Measurements from ENCODE around the gene CUX1. TPM values are rescaled to one million over a fixed set of nuclear protein-coding genes. Genes with fewer than 3 reads are reported as not detected.

Gene CUX1
- total and polyA plus RNA-seq, 2 of the 13 experiments (the other 11 are each of a cell fraction or from before 2014, with no cell fraction given) = 13.7 to 14.9 TPM

- TF ChIP-seq, protein P1, sequence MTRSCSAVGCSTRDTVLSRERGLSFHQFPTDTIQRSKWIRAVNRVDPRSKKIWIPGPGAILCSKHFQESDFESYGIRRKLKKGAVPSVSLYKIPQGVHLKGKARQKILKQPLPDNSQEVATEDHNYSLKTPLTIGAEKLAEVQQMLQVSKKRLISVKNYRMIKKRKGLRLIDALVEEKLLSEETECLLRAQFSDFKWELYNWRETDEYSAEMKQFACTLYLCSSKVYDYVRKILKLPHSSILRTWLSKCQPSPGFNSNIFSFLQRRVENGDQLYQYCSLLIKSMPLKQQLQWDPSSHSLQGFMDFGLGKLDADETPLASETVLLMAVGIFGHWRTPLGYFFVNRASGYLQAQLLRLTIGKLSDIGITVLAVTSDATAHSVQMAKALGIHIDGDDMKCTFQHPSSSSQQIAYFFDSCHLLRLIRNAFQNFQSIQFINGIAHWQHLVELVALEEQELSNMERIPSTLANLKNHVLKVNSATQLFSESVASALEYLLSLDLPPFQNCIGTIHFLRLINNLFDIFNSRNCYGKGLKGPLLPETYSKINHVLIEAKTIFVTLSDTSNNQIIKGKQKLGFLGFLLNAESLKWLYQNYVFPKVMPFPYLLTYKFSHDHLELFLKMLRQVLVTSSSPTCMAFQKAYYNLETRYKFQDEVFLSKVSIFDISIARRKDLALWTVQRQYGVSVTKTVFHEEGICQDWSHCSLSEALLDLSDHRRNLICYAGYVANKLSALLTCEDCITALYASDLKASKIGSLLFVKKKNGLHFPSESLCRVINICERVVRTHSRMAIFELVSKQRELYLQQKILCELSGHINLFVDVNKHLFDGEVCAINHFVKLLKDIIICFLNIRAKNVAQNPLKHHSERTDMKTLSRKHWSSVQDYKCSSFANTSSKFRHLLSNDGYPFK (CRISPR knock-in tag; IDR thresholded peaks at IDR 0.05; ENCODE audit: borderline replicate concordance) = peak; percentile 41; the same call in 1 of the 2 replicates
- TF ChIP-seq ZNF101 (CRISPR knock-in tag; IDR thresholded peaks at IDR 0.05; ENCODE audit: borderline replicate concordance, low read depth) = no peak
- TF ChIP-seq RFX1 (IDR thresholded peaks at IDR 0.05) = no peak
- TF ChIP-seq KDM6A (CRISPR knock-in tag; IDR thresholded peaks at IDR 0.05; ENCODE audit: low read depth) = no peak
- no peak for TF ChIP-seq PPARG (CRISPR knock-in tag; conservative IDR thresholded peaks at IDR 0.05)
- TF ChIP-seq TBP (CRISPR knock-in tag; IDR thresholded peaks at IDR 0.05) = no peak
- no peak for TF ChIP-seq PAF1 (CRISPR knock-in tag; IDR thresholded peaks at IDR 0.05)
- no peak for TF ChIP-seq ARNT (IDR thresholded peaks at IDR 0.05)
- no peak for TF ChIP-seq ZZZ3 (CRISPR knock-in tag; IDR thresholded peaks at IDR 0.05; ENCODE audit: borderline replicate concordance)
- TF ChIP-seq ZNF879 (CRISPR knock-in tag; IDR thresholded peaks at IDR 0.05) = no peak
- no peak for TF ChIP-seq JUN (CRISPR knock-in tag; IDR thresholded peaks at IDR 0.05)
- no peak for TF ChIP-seq TOE1 (CRISPR knock-in tag; IDR thresholded peaks at IDR 0.05)
- TF ChIP-seq RELA (CRISPR knock-in tag; IDR thresholded peaks at IDR 0.05) = no peak
- TF ChIP-seq, protein P2, sequence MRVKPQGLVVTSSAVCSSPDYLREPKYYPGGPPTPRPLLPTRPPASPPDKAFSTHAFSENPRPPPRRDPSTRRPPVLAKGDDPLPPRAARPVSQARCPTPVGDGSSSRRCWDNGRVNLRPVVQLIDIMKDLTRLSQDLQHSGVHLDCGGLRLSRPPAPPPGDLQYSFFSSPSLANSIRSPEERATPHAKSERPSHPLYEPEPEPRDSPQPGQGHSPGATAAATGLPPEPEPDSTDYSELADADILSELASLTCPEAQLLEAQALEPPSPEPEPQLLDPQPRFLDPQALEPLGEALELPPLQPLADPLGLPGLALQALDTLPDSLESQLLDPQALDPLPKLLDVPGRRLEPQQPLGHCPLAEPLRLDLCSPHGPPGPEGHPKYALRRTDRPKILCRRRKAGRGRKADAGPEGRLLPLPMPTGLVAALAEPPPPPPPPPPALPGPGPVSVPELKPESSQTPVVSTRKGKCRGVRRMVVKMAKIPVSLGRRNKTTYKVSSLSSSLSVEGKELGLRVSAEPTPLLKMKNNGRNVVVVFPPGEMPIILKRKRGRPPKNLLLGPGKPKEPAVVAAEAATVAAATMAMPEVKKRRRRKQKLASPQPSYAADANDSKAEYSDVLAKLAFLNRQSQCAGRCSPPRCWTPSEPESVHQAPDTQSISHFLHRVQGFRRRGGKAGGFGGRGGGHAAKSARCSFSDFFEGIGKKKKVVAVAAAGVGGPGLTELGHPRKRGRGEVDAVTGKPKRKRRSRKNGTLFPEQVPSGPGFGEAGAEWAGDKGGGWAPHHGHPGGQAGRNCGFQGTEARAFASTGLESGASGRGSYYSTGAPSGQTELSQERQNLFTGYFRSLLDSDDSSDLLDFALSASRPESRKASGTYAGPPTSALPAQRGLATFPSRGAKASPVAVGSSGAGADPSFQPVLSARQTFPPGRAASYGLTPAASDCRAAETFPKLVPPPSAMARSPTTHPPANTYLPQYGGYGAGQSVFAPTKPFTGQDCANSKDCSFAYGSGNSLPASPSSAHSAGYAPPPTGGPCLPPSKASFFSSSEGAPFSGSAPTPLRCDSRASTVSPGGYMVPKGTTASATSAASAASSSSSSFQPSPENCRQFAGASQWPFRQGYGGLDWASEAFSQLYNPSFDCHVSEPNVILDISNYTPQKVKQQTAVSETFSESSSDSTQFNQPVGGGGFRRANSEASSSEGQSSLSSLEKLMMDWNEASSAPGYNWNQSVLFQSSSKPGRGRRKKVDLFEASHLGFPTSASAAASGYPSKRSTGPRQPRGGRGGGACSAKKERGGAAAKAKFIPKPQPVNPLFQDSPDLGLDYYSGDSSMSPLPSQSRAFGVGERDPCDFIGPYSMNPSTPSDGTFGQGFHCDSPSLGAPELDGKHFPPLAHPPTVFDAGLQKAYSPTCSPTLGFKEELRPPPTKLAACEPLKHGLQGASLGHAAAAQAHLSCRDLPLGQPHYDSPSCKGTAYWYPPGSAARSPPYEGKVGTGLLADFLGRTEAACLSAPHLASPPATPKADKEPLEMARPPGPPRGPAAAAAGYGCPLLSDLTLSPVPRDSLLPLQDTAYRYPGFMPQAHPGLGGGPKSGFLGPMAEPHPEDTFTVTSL (CRISPR knock-in tag; IDR thresholded peaks at IDR 0.05; ENCODE audit: borderline replicate concordance) = no peak
- peak; percentile 80 for TF ChIP-seq FOXC1 (CRISPR knock-in tag; IDR thresholded peaks at IDR 0.05; ENCODE audit: borderline replicate concordance)
- TF ChIP-seq ZNF138 (CRISPR knock-in tag; IDR thresholded peaks at IDR 0.05; ENCODE audit: low read depth) = peak; percentile 20; the same call in 1 of the 2 replicates
- TF ChIP-seq, protein P3, sequence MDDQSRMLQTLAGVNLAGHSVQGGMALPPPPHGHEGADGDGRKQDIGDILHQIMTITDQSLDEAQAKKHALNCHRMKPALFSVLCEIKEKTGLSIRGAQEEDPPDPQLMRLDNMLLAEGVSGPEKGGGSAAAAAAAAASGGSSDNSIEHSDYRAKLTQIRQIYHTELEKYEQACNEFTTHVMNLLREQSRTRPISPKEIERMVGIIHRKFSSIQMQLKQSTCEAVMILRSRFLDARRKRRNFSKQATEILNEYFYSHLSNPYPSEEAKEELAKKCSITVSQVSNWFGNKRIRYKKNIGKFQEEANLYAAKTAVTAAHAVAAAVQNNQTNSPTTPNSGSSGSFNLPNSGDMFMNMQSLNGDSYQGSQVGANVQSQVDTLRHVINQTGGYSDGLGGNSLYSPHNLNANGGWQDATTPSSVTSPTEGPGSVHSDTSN (CRISPR knock-in tag; IDR thresholded peaks at IDR 0.05; ENCODE audit: borderline replicate concordance) = 0 out of 2 replicates have a peak, but pooled peaks have one; percentile 48
- no peak for TF ChIP-seq ZNF644 (CRISPR knock-in tag; IDR thresholded peaks at IDR 0.05; ENCODE audit: low read depth)
- no peak; the same call in none of the 2 replicates for TF ChIP-seq ZNF709 (CRISPR knock-in tag; IDR thresholded peaks at IDR 0.05)
- no peak for TF ChIP-seq GZF1 (CRISPR knock-in tag; IDR thresholded peaks at IDR 0.05)
Observed at GRCh38 chr7:102286237-102287110, 469.0 kb downstream of the CUX1 start, which contains the start of gene SH2B2 (continued).
